ENCODE data around the gene TUT1. TPM values are rescaled to one million over a fixed set of nuclear protein-coding genes. Genes with fewer than 3 reads are reported as not detected.
"Not testable (repeated sequence)": the region's sequence is repeated elsewhere in the genome, so short reads cannot be mapped to it uniquely, and the experiment has no call there.

TUT1 gene
- total RNA-seq, 2 donors from 2014 or later, result 16.0 to 33.5 TPM

DNA sequence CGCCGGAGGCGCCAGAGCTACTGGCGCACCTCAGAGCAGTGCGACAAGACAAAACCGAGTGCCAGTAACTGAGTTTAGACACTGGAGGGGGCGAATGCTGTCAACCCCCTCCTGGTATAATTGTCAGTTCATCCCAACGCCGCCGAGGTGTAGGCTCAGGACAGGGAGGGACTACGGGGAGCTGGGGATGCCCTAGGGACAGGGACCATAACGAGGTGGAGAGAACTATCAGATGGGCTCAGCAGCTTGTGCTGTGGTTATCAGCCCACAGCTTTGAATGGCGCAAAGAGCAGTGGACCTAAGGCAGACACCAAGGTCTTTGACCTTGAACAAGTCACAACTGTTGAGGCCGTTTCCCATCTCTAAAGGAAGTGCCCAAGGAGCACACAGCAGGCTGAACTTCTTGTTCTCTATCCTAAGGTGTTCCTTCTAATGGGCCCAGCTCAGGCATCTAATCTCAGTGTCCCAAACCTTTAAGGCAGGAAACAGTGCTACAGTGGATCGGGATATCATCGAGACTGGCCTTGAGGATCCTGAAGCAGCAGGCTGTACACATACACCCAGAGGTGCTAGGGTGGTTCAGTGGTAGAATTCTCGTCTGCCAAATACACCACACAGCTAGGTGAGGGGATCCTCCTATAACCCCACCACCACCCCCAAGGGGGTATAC is 958 bp upstream of the TUT1 start:
- peak overlapping the region; percentile 96 for H3K27ac ChIP-seq (ENCODE audit: low read depth, low read length)
- peaks cover 63% of the 10 kb centered on the region for H3K36me3 ChIP-seq (ENCODE audit: control insufficient read depth, insufficient read depth, low read length)
- no peak for DNase-seq
- H3K27me3 Mint-ChIP-seq (ENCODE audit: insufficient read depth), result no peaks in the 10 kb centered on the region
- H3K9ac ChIP-seq (ENCODE audit: extremely low read depth, low read length, poor library complexity, severe bottlenecking), result peak overlapping the region; percentile 21
- no peaks in the 10 kb centered on the region for H3K27me3 ChIP-seq (ENCODE audit: control insufficient read depth, insufficient read depth, low read length, poor library complexity, severe bottlenecking)
- 33 to 37% methylated on average over 16 of the region's 17 CpGs for WGBS, 2 experiments (ENCODE audit: insufficient coverage in 1 of 2, insufficient read length in 1 of 2)
- no peaks in the 10 kb centered on the region for H3K4me1 ChIP-seq (ENCODE audit: control insufficient read depth, insufficient read depth, low read length)
- TF ChIP-seq, protein P1, sequence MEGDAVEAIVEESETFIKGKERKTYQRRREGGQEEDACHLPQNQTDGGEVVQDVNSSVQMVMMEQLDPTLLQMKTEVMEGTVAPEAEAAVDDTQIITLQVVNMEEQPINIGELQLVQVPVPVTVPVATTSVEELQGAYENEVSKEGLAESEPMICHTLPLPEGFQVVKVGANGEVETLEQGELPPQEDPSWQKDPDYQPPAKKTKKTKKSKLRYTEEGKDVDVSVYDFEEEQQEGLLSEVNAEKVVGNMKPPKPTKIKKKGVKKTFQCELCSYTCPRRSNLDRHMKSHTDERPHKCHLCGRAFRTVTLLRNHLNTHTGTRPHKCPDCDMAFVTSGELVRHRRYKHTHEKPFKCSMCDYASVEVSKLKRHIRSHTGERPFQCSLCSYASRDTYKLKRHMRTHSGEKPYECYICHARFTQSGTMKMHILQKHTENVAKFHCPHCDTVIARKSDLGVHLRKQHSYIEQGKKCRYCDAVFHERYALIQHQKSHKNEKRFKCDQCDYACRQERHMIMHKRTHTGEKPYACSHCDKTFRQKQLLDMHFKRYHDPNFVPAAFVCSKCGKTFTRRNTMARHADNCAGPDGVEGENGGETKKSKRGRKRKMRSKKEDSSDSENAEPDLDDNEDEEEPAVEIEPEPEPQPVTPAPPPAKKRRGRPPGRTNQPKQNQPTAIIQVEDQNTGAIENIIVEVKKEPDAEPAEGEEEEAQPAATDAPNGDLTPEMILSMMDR (conservative IDR thresholded peaks at IDR 0.05), result no peak
- peaks cover 17% of the 10 kb centered on the region for H3K4me1 Mint-ChIP-seq
- H3K27ac Mint-ChIP-seq, result peak overlapping the region; percentile 92
- H3K36me3 Mint-ChIP-seq (ENCODE audit: low read depth), result peaks cover 55% of the 10 kb centered on the region
- no peaks in the 10 kb centered on the region for H3K9me3 Mint-ChIP-seq
- no peaks in the 10 kb centered on the region for H3K9me3 ChIP-seq (ENCODE audit: control insufficient read depth, low read length)
- peak overlapping the region; percentile 87 for H3K4me3 Mint-ChIP-seq
- H3K4me3 ChIP-seq (ENCODE audit: low read length), result peak overlapping the region; percentile 99

DNA sequence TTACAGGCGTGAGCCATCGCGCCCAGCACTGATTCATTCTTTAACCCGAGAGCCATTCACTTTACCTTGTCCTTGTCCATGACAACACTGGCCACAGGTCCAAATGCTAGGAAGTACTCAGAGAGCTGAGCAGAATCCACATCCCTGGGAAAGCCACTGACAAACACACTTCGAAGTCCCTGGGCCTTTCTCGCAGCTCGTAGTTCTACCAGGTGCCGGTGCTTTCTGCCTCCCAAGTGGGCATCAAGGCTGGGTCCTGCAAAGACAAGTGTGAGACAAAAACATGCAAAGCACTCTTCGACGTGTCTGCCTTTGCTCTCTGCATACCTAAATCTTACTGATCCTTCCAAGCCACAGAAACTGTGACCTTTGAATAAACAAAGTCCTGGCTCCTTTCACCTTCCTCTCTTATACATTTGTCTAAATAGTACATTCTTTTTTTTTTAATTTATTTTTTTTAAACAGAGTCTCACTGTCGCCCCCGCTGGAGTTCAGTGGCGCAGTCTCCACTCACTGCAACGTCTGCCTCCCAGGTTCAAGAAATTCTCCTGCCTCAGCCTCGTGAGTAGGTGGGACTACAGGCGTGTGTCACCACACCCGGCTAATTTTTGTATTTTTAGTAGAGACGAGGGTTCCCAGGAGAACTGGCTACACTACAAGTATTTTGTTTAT is 2.2 kb downstream of the TUT1 start:
- Mint-ChIP-seq H3K4me3 (peak overlapping the region; percentile 87), H3K4me1 (peaks cover 15% of the 10 kb centered on the region)
- no peak for DNase-seq

DNA sequence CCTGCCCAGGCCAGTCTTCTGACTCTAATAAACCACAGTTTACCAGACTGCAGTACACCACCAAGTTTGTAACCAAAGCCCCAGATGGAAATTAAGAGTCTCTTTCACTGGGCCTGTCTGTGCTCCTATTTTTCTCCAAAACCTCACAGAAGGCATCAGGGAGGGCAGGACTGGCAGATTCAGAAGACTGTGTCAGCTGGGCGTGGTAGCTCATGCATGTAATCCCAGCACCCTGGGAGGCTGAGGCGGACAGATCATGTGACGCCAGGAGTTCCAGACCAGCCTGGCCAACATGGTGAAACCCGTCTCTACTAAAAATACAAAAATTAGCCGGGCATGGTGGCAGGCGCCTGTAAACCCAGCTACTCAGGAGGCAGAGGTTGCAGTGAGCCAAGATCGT is 6.0 kb downstream of the TUT1 start:
- H3K9me3 Mint-ChIP-seq; H3K27me3 ChIP-seq (ENCODE audit: control insufficient read depth, insufficient read depth, low read length, poor library complexity, severe bottlenecking); H3K9ac ChIP-seq (ENCODE audit: extremely low read depth, low read length, poor library complexity, severe bottlenecking); H3K4me1 ChIP-seq (ENCODE audit: control insufficient read depth, insufficient read depth, low read length); H3K4me3 Mint-ChIP-seq; H3K27ac Mint-ChIP-seq; DNase-seq; H3K9me3 ChIP-seq (ENCODE audit: control insufficient read depth, low read length); H3K4me3 ChIP-seq (ENCODE audit: low read length); H3K27ac ChIP-seq (ENCODE audit: low read depth, low read length); H3K4me1 Mint-ChIP-seq; H3K27me3 Mint-ChIP-seq (ENCODE audit: insufficient read depth): not testable (repeated sequence)
- H3K36me3 ChIP-seq (ENCODE audit: control insufficient read depth, insufficient read depth, low read length), result peaks cover 54% of the 10 kb centered on the region
- 95 to 96% methylated on average over 6 to 7 of the region's 7 CpGs for WGBS, 2 experiments (ENCODE audit: insufficient coverage in 1 of 2, insufficient read length in 1 of 2)
- H3K36me3 Mint-ChIP-seq (ENCODE audit: low read depth), result peaks cover 47% of the 10 kb centered on the region

More for the DNA sequence above, 2.2 kb downstream of the TUT1 start:
- Histone ChIP-seq H3K36me3 (ENCODE audit: control insufficient read depth, insufficient read depth, low read length) (peaks cover 44% of the 10 kb centered on the region), H3K27ac (ENCODE audit: low read depth, low read length) (no peak overlapping the region), H3K4me1 (ENCODE audit: control insufficient read depth, insufficient read depth, low read length) (no peaks in the 10 kb centered on the region), H3K9me3 (ENCODE audit: control insufficient read depth, low read length) (no peaks in the 10 kb centered on the region), H3K4me3 (ENCODE audit: low read length) (no peak overlapping the region), H3K27me3 (ENCODE audit: control insufficient read depth, insufficient read depth, low read length, poor library complexity, severe bottlenecking) (no peaks in the 10 kb centered on the region), H3K9ac (ENCODE audit: extremely low read depth, low read length, poor library complexity, severe bottlenecking) (no peak overlapping the region)
- Mint-ChIP-seq H3K9me3 (no peaks in the 10 kb centered on the region), H3K27me3 (ENCODE audit: insufficient read depth) (no peaks in the 10 kb centered on the region), H3K36me3 (ENCODE audit: low read depth) (peaks cover 38% of the 10 kb centered on the region), H3K27ac (no peak overlapping the region)
- TF ChIP-seq, protein P1 (conservative IDR thresholded peaks at IDR 0.05), result peak; percentile 69
- WGBS, 2 experiments (ENCODE audit: insufficient coverage in 1 of 2, insufficient read length in 1 of 2), result 73 to 79% methylated on average over 16 to 18 of the region's 18 CpGs

DNA sequence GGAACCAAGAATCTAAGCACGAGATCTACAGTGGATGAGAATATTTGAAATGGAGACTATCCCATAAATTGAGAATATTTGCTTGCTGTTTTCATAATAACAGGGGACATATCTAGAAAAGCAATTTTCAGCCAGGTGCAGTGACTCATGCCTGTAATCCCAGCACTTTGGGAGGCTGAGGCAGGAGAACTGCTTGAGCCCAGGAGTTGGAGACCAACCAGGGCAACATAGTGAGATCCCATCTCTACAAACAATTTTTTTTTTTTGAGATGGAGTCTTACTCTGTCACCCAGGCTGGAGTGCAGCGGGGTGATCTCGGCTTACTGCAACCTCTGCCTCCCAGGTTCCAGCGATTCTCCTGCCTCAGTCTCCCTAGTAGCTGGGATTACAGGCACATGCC is 9.6 kb downstream of the TUT1 start:
- not testable (repeated sequence) for H3K9me3 Mint-ChIP-seq; H3K27me3 ChIP-seq (ENCODE audit: control insufficient read depth, insufficient read depth, low read length, poor library complexity, severe bottlenecking); H3K4me3 ChIP-seq (ENCODE audit: low read length); H3K27ac ChIP-seq (ENCODE audit: low read depth, low read length); H3K27ac Mint-ChIP-seq; H3K4me1 Mint-ChIP-seq; H3K4me3 Mint-ChIP-seq; DNase-seq; H3K9ac ChIP-seq (ENCODE audit: extremely low read depth, low read length, poor library complexity, severe bottlenecking); H3K9me3 ChIP-seq (ENCODE audit: control insufficient read depth, low read length); H3K4me1 ChIP-seq (ENCODE audit: control insufficient read depth, insufficient read depth, low read length); H3K27me3 Mint-ChIP-seq (ENCODE audit: insufficient read depth)
- peaks cover 52% of the 10 kb centered on the region for H3K36me3 Mint-ChIP-seq (ENCODE audit: low read depth)
- WGBS, 2 experiments (ENCODE audit: insufficient coverage in 1 of 2, insufficient read length in 1 of 2), result 97% methylated on average over 4 of the region's 4 CpGs
- H3K36me3 ChIP-seq (ENCODE audit: control insufficient read depth, insufficient read depth, low read length), result peaks cover 49% of the 10 kb centered on the region
